Peyer's patch (tissue), 4 donors: Measurements from ENCODE around the gene CTDSP1.
A peak's percentile ranks its signal among the peaks of the same experiment; 100 is the strongest.

Experiments
- CTCF ChIP-seq, 6 experiments: fragments of 450-650 bp in 4 of 6; fragments of 200-600 bp in 2 of 6; sonication (generic) in 1 of 6; IDR thresholded peaks; one replicate each; pipeline ENCODE4 v1.5.1; 2017 to 2019; ENCODE audit warnings: antibody characterized with exemption in 6 of 6, mild to moderate bottlenecking in 3 of 6, moderate library complexity in 1 of 6
- POLR2A ChIP-seq, 2 donors: fragments of 450-650 bp; IDR thresholded peaks; one replicate each; pipeline ENCODE4 v1.5.1; 2017; ENCODE audit warnings: antibody characterized with exemption in 2 of 2, mild to moderate bottlenecking in 2 of 2, moderate library complexity in 2 of 2

GRCh38 chr2:218406209-218406948 is 6.7 kb downstream of the CTDSP1 start:
- peak; percentile 65 to 92 (median 82) for TF ChIP-seq CTCF (IDR thresholded peaks at IDR 0.05)
- TF ChIP-seq POLR2A (IDR thresholded peaks at IDR 0.05) = no peak
